Measurements from ENCODE around the gene PSMD5.

PSMD5 gene

GRCh38 chr9:120856700-120857099 is 14.0 kb upstream of the PSMD5 start:
- DNase-seq (ENCODE audit: low read depth in 4 of 4, low spot score in 1 of 4) = no peak

- no peak for DNase-seq (ENCODE audit: low read depth in 4 of 4, low spot score in 1 of 4)
These were observed 13.3 kb upstream of the PSMD5 start for GRCh38 chr9:120855827-120856670.

- no peak for DNase-seq (ENCODE audit: low read depth in 4 of 4, low spot score in 1 of 4)
These were observed 12.0 kb upstream of the PSMD5 start for GRCh38 chr9:120854596-120855327.

GRCh38 chr9:120853198-120853597 is 10.5 kb upstream of the PSMD5 start:
- no peak for DNase-seq (ENCODE audit: low read depth in 4 of 4, low spot score in 1 of 4)

- no peak for DNase-seq (ENCODE audit: low read depth in 4 of 4, low spot score in 1 of 4)
These were observed 9.7 kb upstream of the PSMD5 start for GRCh38 chr9:120852240-120853010.

GRCh38 chr9:120851449-120851848 is 8.7 kb upstream of the PSMD5 start:
- no peak for DNase-seq (ENCODE audit: low read depth in 4 of 4, low spot score in 1 of 4)

- no peak for DNase-seq (ENCODE audit: low read depth in 4 of 4, low spot score in 1 of 4)
These were observed 7.6 kb upstream of the PSMD5 start for GRCh38 chr9:120850315-120850714.

GRCh38 chr9:120846906-120847305 is 4.2 kb upstream of the PSMD5 start:
- DNase-seq (ENCODE audit: low read depth in 4 of 4, low spot score in 1 of 4) = no peak

GRCh38 chr9:120846251-120846889 is 3.6 kb upstream of the PSMD5 start:
- DNase-seq (ENCODE audit: low read depth in 4 of 4, low spot score in 1 of 4) = no peak

GRCh38 chr9:120845255-120845654 is 2.5 kb upstream of the PSMD5 start:
- DNase-seq (ENCODE audit: low read depth in 4 of 4, low spot score in 1 of 4) = peak in 2 of 4 experiments; percentile 23 to 43

- no peak for DNase-seq (ENCODE audit: low read depth in 4 of 4, low spot score in 1 of 4)
These were observed 615 bp downstream of the PSMD5 start for GRCh38 chr9:120841930-120842684.

GRCh38 chr9:120839146-120839545 is 3.6 kb downstream of the PSMD5 start:
- DNase-seq (ENCODE audit: low read depth in 4 of 4, low spot score in 1 of 4) = no peak

GRCh38 chr9:120837921-120838320 is 4.8 kb downstream of the PSMD5 start:
- no peak for DNase-seq (ENCODE audit: low read depth in 4 of 4, low spot score in 1 of 4)

GRCh38 chr9:120833325-120833724 is 9.4 kb downstream of the PSMD5 start:
- DNase-seq (ENCODE audit: low read depth in 4 of 4, low spot score in 1 of 4) = no peak

GRCh38 chr9:120832807-120833206 is 9.9 kb downstream of the PSMD5 start:
- DNase-seq (ENCODE audit: low read depth in 4 of 4, low spot score in 1 of 4) = no peak

- no peak for DNase-seq (ENCODE audit: low read depth in 4 of 4, low spot score in 1 of 4)
These were observed 11.9 kb downstream of the PSMD5 start for GRCh38 chr9:120830865-120831264.

GRCh38 chr9:120830151-120830550 is 12.6 kb downstream of the PSMD5 start:
- DNase-seq (ENCODE audit: low read depth in 4 of 4, low spot score in 1 of 4) = no peak

- DNase-seq (ENCODE audit: low read depth in 4 of 4, low spot score in 1 of 4) = no peak
These were observed 13.1 kb downstream of the PSMD5 start for GRCh38 chr9:120829650-120830049.

- no peak for DNase-seq (ENCODE audit: low read depth in 4 of 4, low spot score in 1 of 4)
These were observed 22.6 kb downstream of the PSMD5 start for GRCh38 chr9:120820095-120820494.

GRCh38 chr9:120818595-120818994 is 24.1 kb downstream of the PSMD5 start:
- no peak for DNase-seq (ENCODE audit: low read depth in 4 of 4, low spot score in 1 of 4)
